Endothelial cell of umbilical vein (primary cell): Measurements from ENCODE around the gene TMEM107. TPM values are rescaled to one million over a fixed set of nuclear protein-coding genes. Genes with fewer than 3 reads are reported as not detected.

Source experiments
- BruUV-seq: library from RNA; stranded (reverse); fragments of 400-500 nt; replicated peaks from 2 replicates; lab custom pipeline; 2021; lab: Mats Ljungman, UMichigan
- CTCF ChIA-PET: fragments of 300-600, 350-600 bp; sonication (Branson Sonifier 250); formaldehyde crosslinking; loops from one replicate; lab custom pipeline; 2021; ENCODE audit warnings: antibody characterized with exemption, inconsistent platforms; lab: Charles Lee
- POLR2A ChIA-PET: fragments of 300-600, 350-600 bp; sonication (Branson Sonifier 250); formaldehyde crosslinking; loops from one replicate; lab custom pipeline; 2021; ENCODE audit warnings: antibody characterized with exemption, inconsistent platforms; lab: Charles Lee
- DNase-seq: peaks from one replicate; pipeline ENCODE4 v3.0.0-alpha.2; 2011; ENCODE audit warnings: low read depth, low spot score
- FAIRE-seq: peaks from 2 replicates; lab custom pipeline; 2011; peaks lifted over from hg19 to GRCh38; lab: Jason Lieb, UNC
- H2AFZ ChIP-seq: 2 replicates; pipeline ENCODE4 v1.6.0; 2012; ENCODE audit warnings: low read depth, low read length, control low read depth, inconsistent platforms
- H3K27ac ChIP-seq: 2 replicates; pipeline ENCODE4 v1.5.1; 2011; ENCODE audit warnings: low read depth, mild to moderate bottlenecking, control low read depth, low read length, moderate library complexity; ENCODE audit not compliant: insufficient read depth
- H3K27me3 ChIP-seq, 2 experiments: 2 replicates each; pipeline versions ENCODE4 v1.6.0 to v1.6.1; 2011; ENCODE audit warnings: low read length in 2 of 2, mixed read lengths in 1 of 2; ENCODE audit not compliant: control insufficient read depth in 2 of 2, insufficient read depth in 2 of 2
- H3K36me3 ChIP-seq, 2 experiments: 2 replicates in 1 of 2; 3 replicates in 1 of 2; pipeline ENCODE4 v1.5.1; 2011; ENCODE audit warnings: low read length in 2 of 2, mild to moderate bottlenecking in 1 of 2, moderate library complexity in 1 of 2; ENCODE audit not compliant: control insufficient read depth in 2 of 2, insufficient read depth in 2 of 2; ENCODE audit errors: extremely low read depth in 1 of 2
- H3K4me1 ChIP-seq: 3 replicates; pipeline ENCODE4 v1.5.1; 2011; ENCODE audit warnings: mild to moderate bottlenecking, low read length; ENCODE audit not compliant: control insufficient read depth, insufficient read depth; ENCODE audit errors: extremely low read depth
- H3K4me2 ChIP-seq: 2 replicates; pipeline ENCODE4 v1.6.1; 2011; ENCODE audit warnings: low read length, control low read depth, mixed read lengths; ENCODE audit not compliant: insufficient read depth
- H3K4me3 ChIP-seq, 3 experiments: fragments of 200-600 bp in 1 of 3; sonication (generic), shearing (Covaris generic) in 1 of 3; replicated peaks in 1 of 3; 2 replicates each; pipeline ENCODE4 v1.5.1; 2011 to 2016; ENCODE audit warnings: control low read depth in 3 of 3, low read length in 3 of 3, mild to moderate bottlenecking in 2 of 3, inconsistent platforms in 1 of 3, low read depth in 1 of 3, moderate library complexity in 1 of 3; ENCODE audit not compliant: insufficient read depth in 1 of 3
- H3K79me2 ChIP-seq: 2 replicates; pipeline ENCODE4 v1.6.0; 2012; ENCODE audit warnings: low read length, inconsistent platforms; ENCODE audit not compliant: control insufficient read depth, insufficient read depth
- H3K9ac ChIP-seq: replicated peaks from 2 replicates; pipeline ENCODE3; 2011; ENCODE audit warnings: low read length, control low read depth; ENCODE audit not compliant: insufficient read depth; ENCODE audit errors: extremely low read depth
- H3K9me1 ChIP-seq: replicated peaks from 3 replicates; pipeline ENCODE4 v1.6.0; 2011; ENCODE audit warnings: mild to moderate bottlenecking, low read length; ENCODE audit not compliant: control insufficient read depth, insufficient read depth; ENCODE audit errors: extremely low read depth
- H3K9me3 ChIP-seq: replicated peaks from 2 replicates; pipeline ENCODE4 v1.5.1; 2012; ENCODE audit warnings: low read length, inconsistent platforms; ENCODE audit not compliant: control insufficient read depth, insufficient read depth
- H4K20me1 ChIP-seq: replicated peaks from 2 replicates; pipeline ENCODE3; 2011; ENCODE audit warnings: mild to moderate bottlenecking, low read length; ENCODE audit not compliant: control insufficient read depth, insufficient read depth; ENCODE audit errors: extremely low read depth
- FOS ChIP-seq: IDR thresholded peaks from 2 replicates; pipeline ENCODE4 v1.6.1; 2011; ENCODE audit warnings: mild to moderate bottlenecking, low read length, moderate library complexity, borderline replicate concordance; ENCODE audit not compliant: insufficient read depth
- JUN ChIP-seq: IDR thresholded peaks from 2 replicates; pipeline ENCODE4 v1.6.1; 2011; ENCODE audit warnings: borderline replicate concordance, low read depth; ENCODE audit not compliant: insufficient read length, insufficient read depth
- POLR2A ChIP-seq: IDR thresholded peaks from 2 replicates; pipeline ENCODE4 v1.6.1; 2012; ENCODE audit warnings: low read depth, mild to moderate bottlenecking, control low read depth, low read length
- dilution Hi-C: fragments of 300-500 bp; cut with MboI; formaldehyde crosslinking; loops from one replicate; pipeline ENCODE4 v1.15.0; 2019; ENCODE audit warnings: low sequenced_read_pairs; ENCODE audit not compliant: extremely low pct_ligation_motif_present
- intact Hi-C: fragments of 100-400 bp; cut with micrococcal nuclease; formaldehyde crosslinking; loops from one replicate; pipeline ENCODE4 v1.10.0; 2022
- polyA plus RNA-seq, 4 experiments: library from polyadenylated mRNA; depleted of rRNA in 3 of 4; stranded (reverse) in 3 of 4; unstranded in 1 of 4; fragments of >200 nt; gene quantifications; 2 replicates each; pipeline versions ENCODE4 v1.2.1 to v1.2.3, GENCODE V29; 2011 to 2012; ENCODE audit warnings: missing spikeins in 1 of 4
- total RNA-seq: library from RNA; stranded (reverse); gene quantifications from 2 replicates; pipeline ENCODE4 v1.2.3, GENCODE V29; 2021
- TF ChIP-seq, protein P1 (sequence below): IDR thresholded peaks from 2 replicates; pipeline ENCODE4 v1.6.1; 2011; ENCODE audit not compliant: insufficient read depth, insufficient read length

The TMEM107 gene
- total and polyA plus RNA-seq, 2 donors (not counting 3 experiments of a cell fraction or from before 2014, with no cell fraction given): 20.4 to 31.6 TPM

DNA sequence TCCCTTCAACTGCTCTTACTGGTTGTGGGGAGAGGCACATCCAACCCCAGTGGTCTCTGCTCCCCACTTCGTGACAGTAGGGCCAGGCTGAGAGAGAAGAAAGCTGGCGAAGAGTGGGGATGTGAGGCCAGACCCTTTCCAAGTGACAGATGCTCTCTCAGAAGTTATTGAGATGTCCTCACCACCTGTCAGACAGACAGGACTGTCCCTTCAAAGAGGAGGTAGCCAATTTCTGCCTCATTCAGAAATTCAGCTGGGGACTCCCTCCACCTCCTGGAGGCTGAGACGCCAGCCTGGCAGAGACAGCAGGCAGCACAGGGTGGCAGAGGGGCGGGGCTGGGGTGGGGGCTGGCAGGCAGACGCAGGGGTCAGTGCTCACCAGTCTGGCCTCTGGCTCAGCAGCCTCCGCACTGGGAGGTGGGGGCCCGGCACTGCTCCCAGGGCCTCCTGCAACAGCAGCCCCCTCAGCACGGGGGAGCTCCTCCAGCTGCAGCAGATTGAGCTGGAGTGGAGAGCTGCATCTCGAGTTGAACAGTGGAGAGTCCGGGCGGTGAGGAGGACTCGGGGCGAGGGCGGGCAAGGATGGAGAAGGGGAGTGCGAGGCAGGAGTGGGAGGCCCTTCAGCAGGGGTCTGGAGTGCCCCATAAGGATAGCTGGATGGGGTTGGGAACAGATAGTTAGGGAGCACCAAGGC lies 33.1 kb downstream of the TMEM107 start:
- CTCF ChIA-PET: interaction anchor here (0.6 kb wide), 1 partner anchor 564 kb away, joined by 3 read pairs; the partner anchor contains the start of gene CD68
- H3K4me2 ChIP-seq: no peak overlapping the region
- TF ChIP-seq POLR2A (no peak), FOS (no peak)
- H3K4me1 ChIP-seq: peaks cover 9% of the 10 kb centered on the region
- no peak overlapping the region for H3K4me3 ChIP-seq
- H4K20me1 ChIP-seq: no peaks in the 10 kb centered on the region
- no peaks in the 10 kb centered on the region for H3K9me3 ChIP-seq
- H3K9me1 ChIP-seq: no peaks in the 10 kb centered on the region
- POLR2A ChIA-PET: interaction anchor here (1.2 kb wide), 1 partner anchor 9 kb away, joined by 4 read pairs; the partner anchor contains the start of gene PER1
- dilution Hi-C loops: no loop called here
- H2AFZ ChIP-seq: no peak overlapping the region
- H3K9ac ChIP-seq: no peak overlapping the region
- peaks cover 0 to 60% of the 10 kb centered on the region in 2 experiments for H3K36me3 ChIP-seq
- no peaks in the 10 kb centered on the region for H3K79me2 ChIP-seq
- FAIRE-seq: no peak
- H3K27ac ChIP-seq: no peak overlapping the region
- H3K27me3 ChIP-seq: no peaks in the 10 kb centered on the region
- no peak for DNase-seq
- intact Hi-C loops: no loop called here
- no TSS peak for BruUV-seq

DNA sequence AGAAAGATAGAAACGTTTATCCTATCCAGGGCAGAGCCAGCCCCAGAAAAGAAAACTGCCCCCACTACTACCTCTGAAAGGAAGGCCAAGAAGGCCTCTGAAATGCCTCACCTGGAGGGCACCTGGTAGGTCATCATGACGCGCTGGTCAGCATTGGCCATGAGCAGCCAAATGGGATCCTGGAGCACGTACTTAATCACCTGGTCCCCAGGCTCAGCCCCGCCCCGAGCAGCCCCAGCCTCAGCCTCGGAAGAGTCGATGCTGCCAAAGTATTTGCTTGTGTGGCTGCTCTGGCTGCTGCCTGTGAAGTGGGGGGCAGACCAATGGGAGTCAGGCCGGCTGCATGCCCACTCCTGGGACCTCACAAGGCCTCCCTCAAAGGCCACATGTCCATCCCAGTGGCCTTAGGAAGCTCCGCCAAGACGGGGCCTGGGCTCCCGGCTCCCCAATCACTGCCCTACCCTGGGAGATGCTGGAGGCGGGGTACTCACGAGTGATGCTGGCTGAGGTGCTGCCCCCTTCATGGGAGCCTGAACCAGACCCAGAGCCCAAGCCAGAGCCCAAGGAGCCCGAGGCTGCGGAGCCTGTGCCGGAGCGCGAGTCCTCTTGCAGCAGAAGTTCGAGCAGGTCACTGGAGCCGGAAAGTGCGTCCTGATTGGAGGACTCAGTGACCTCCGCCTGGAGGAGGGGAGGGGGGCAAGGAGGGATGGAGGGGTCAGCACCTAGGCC lies 33.9 kb downstream of the TMEM107 start:
- BruUV-seq: no TSS peak
- DNase-seq: no peak
- peaks cover 14% of the 10 kb centered on the region for H3K4me1 ChIP-seq
- H3K4me3 ChIP-seq: no peak overlapping the region
- intact Hi-C loops: no loop called here
- TF ChIP-seq, protein P1, sequence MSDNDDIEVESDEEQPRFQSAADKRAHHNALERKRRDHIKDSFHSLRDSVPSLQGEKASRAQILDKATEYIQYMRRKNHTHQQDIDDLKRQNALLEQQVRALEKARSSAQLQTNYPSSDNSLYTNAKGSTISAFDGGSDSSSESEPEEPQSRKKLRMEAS: no peak
- no peak for TF ChIP-seq JUN
- no peak for TF ChIP-seq FOS
- dilution Hi-C loops: no loop called here
- no peak overlapping the region for H3K4me2 ChIP-seq
- no peaks in the 10 kb centered on the region for H4K20me1 ChIP-seq
- H3K27me3 ChIP-seq: no peaks in the 10 kb centered on the region
- H3K79me2 ChIP-seq: no peaks in the 10 kb centered on the region
- H3K9me1 ChIP-seq: no peaks in the 10 kb centered on the region
- ChIA-PET CTCF (interaction anchor here (3.4 kb wide), 1 partner anchor 9 kb away, joined by 28 read pairs; the partner anchor contains the start of gene PER1), POLR2A (no interaction called here)
- no peak overlapping the region for H3K9ac ChIP-seq
- peaks cover 0 to 54% of the 10 kb centered on the region in 2 experiments for H3K36me3 ChIP-seq
- H2AFZ ChIP-seq: no peak overlapping the region
- no peak for FAIRE-seq
- H3K27ac ChIP-seq: no peak overlapping the region
- H3K9me3 ChIP-seq: no peaks in the 10 kb centered on the region
